ENCODE measurements around the gene SAE1.

DNA sequence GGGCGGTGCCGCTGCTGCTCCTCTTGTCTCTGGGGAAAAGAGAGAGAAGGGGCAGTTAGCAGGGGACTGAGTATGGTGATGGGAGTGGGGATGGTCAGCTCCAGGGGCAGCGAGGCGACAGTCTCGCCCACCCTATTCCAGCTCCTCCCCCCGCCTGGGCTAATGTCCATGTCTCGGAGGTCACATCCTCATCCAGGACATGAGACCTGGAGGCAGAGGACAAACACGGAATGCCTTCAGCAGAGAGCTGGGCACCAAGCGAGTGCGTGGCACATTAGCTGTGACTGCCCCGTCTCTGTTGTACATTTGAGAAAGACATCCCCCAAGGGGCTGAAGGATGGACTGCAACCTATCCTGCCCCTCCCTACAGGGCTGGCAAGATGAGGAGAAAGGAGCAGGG is 91.3 kb downstream of the SAE1 start:
- TF ChIP-seq, protein P1, sequence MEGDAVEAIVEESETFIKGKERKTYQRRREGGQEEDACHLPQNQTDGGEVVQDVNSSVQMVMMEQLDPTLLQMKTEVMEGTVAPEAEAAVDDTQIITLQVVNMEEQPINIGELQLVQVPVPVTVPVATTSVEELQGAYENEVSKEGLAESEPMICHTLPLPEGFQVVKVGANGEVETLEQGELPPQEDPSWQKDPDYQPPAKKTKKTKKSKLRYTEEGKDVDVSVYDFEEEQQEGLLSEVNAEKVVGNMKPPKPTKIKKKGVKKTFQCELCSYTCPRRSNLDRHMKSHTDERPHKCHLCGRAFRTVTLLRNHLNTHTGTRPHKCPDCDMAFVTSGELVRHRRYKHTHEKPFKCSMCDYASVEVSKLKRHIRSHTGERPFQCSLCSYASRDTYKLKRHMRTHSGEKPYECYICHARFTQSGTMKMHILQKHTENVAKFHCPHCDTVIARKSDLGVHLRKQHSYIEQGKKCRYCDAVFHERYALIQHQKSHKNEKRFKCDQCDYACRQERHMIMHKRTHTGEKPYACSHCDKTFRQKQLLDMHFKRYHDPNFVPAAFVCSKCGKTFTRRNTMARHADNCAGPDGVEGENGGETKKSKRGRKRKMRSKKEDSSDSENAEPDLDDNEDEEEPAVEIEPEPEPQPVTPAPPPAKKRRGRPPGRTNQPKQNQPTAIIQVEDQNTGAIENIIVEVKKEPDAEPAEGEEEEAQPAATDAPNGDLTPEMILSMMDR (IDR thresholded peaks at IDR 0.05), result no peak
- TF ChIP-seq SIN3A (IDR thresholded peaks at IDR 0.05; ENCODE audit: borderline replicate concordance, insufficient read depth, low read depth, low read length), result no peak

Data from Panc1 (cell line).